Measurements from ENCODE around the gene H6PD.

Gene H6PD

DNA sequence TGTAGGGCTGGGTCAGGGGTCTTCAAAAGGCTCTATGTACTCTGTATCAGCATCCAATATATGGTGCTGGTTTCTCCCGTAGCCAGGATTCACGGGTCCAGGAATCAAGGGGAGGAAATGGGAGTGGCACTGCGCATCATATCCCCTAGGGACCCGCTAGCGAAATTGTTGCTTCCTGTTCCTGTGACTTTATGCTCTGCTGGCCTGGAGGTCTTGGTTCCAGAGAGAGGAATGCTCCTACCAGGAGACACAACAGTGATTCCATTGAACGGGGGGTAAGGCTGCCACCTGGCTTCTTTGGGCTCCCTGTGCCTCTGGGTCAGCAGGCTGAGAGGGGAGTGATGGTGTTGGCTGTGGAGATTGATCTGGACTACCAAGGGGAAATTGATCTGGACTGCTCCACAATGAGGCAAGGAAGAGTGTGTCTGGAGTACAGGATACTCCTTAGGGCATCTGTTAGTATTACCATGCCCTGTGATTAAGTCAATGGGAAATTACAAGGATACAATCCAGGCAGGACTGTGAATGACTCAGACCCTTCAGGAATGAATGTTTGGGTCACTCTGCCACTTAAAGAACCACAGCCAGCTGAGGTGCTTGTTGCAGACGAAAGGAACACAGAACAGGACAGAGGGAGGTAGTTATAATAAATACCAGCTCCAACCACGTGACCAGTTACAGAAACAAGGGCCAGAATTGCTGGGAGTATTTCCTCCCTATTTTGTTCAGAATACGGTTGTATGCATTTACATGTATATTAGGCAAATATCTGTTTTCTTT is 68.4 kb downstream of the H6PD start:
- no peak for DNase-seq

DNA sequence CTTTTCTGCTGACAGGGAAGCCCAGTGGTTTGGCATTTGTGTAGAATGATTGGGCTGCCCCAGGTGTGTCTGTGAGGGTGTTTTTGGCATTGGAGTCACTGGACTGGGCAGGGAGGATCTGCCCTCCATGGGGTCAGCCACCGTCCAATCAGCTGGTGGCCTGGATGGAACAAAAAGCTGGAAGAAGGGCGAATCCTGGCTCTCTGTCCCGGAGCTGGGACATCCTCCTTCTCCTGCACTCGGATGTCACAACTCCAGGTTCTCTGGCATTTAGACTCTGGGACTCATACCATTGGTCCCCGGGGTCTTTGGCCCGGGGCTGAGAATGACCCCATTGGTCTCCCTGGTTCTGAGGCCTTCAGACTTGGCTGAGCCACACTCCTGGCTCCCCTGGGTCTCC is 69.3 kb downstream of the H6PD start:
- DNase-seq, result no peak

DNA sequence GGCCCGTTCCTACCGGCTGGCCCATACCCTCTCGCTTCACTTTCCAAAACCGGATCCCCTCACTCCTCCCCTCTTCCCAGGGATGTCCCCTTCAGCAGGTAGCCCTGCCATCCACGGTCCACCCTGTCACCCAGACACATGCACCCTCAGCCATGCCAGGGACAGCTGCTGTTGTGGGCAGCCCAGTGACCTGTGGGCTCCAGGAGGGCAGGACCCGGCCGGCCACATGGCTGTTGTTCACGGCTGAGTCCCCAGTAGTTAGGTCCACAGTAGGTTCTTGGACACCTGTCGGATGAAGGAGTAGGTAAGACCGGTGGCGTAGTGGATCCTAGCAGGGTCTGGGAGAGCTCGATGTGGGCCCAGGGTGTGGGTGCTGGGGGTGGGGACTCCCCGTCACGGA is 70.6 kb downstream of the H6PD start:
- DNase-seq, result no peak

DNA sequence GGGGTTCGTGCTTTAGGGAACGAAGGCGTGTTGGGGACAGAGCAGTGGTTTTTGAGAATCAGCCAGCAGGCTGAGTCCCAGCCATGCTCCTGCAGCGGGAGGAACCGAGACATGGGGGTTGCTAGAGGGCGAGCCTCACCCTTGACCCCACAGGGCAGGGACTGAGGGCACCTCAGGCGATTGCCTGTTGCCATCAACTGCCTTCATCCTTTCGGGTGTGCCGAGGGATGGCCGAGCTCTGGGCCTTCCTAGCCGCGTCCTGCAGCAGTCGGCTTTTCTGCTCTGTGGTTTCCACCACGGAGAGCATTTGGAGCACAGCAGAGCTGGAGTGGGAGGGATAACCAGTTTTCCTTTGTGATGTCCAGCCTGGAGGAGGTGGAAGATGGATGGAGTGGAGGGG is 71.4 kb downstream of the H6PD start:
- DNase-seq, result no peak

DNA sequence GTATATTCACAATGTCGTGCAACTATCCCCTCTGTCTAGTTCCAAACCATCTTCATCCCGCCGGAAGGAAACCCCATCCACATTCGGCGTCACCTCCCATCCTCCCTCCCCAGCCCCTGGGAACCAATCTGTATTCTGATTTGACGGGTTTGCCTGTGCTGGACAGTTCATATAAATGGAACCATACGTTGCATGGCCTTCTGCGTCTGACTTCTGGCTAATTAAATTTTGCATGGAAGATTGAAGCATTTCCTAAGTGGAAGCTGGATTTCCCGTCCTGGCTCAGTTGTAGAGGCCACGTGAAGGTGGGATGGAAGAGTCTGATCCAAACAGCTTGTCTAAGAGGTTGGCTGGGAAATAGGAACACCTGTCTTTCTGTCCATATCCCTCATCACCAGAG is 72.7 kb downstream of the H6PD start:
- DNase-seq, result no peak

DNA sequence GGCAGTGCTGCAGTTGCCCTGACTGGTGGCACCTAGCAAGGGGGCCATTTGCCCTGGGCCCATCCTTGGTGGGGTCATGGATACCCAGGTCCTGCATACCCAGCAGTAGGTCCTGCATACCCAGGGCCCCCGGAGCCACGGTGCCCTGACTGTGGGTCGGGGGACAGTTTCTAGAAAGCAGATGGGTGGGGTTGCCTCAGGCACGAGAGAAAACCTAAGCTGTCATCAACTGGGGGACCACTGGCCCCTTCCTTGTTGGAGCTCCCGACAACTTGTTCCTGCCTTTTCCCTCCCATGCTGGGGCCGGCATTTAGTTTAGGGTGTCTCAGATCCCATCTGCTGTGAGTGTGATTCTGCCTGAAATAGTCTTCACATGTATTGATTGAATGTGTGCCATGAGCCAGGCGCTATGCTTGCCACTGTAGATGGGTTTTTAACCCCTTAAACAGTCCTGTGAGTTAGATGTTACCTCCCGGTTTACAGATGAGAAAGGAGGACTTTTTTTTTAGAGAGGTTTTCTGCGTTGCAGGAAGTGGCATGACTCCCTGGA is 73.7 kb downstream of the H6PD start:
- DNase-seq, result no peak

DNA sequence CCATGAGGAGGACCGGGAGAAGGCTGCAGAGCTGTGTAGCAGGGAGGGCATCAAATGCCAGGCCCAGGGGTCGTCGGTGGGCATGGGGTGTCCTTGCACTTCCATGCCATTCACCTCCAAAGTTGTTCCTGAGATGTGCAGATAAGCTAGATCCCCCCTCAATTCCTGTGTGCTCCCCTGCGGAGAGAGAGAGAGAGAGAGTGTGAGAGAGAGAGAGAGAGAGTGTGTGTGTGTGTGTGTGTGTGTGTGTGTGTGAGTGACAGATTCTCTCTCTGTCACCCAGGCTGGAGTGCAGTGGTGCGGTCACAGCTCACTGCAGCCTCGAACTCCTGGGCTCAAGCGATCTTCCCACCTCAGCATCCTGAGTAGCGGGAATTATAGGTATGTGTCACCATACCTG is 74.5 kb downstream of the H6PD start:
- no peak for DNase-seq

DNA sequence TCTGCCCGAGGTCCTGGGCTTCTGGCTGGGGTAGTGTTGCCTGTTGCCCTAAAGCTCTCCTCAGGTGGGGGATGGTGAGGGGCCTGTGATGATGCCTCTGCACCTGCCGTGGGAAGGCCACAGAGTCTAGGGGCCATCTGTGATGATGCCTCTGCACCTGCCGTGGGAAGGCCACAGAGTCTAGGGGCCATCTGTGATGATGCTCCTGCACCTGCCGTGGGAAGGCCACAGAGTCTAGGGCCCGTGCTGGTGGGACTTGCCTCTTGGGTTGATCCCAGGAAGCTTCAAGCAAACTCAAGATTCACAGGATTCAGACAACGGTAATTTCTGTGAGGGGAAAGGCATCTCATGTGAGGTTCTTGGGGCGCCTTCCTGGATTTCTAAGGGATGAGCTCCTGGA is 75.4 kb downstream of the H6PD start:
- no peak for DNase-seq

DNA sequence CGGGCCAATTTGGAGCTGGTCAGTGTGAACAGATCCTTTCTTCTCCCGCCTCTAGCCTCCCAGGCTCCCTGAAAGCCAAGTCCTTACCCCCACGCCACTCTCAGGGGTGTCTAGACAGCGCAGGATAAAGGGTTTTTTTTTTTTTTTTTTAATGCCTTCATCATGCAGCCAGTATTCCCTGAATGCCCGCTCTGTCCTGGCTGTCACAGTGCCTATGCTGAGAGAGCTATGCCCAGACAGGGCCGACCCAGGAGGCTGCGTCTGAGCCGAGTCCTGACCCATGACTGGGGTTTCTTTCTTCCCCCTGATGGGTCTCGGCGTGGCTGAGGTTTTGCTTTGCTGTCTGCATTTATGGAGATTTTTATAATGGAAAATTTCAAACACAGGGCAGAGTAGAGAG is 76.5 kb downstream of the H6PD start:
- peak in 1 of 2 donors; percentile 46 for DNase-seq

DNA sequence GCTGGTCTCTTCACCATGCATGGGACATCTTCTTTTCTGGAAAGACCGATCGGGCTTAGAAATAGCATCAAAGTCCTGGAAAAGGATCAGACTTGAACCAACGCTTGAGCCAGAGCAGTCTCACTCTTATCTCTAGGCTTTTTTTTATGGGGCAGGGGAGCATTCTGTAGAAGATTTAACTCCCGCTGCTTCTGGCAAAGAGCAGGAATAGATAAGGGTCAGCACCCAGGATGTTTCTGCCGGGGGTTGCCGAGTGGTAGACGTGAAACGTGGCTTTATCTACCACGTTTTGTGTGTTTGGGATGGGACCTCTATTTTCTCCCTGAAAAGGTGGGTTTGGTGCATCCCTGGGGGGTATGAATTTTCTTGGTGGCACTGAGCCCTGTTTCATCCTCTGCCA is 76.9 kb downstream of the H6PD start:
- no peak for DNase-seq

DNA sequence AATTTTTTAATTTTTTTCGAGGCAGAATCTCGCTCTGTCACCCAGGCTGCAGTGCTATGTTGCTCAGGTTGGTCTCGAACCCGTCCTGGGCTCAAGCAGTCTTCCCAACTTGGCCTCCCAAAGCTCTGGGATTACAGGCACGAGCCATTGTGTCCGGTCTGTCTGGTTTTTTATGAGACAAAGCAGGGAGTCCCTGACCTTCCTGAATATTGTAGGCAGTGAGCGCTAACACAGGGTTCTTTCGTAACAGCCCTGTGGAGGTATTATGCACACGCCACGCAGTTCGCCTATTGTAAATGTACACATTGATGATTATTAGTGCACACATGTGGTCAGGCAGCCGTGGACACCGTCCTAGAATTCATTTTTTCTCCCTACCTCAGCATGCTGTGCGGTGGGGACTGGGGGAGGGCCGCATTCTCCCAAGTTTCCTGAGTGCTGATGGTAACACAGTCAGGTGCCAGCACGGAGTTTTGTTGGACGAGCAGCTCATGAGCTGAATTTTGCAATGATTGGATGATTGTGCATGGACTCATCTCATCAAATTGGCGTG is 77.7 kb downstream of the H6PD start:
- DNase-seq, result no peak

DNA sequence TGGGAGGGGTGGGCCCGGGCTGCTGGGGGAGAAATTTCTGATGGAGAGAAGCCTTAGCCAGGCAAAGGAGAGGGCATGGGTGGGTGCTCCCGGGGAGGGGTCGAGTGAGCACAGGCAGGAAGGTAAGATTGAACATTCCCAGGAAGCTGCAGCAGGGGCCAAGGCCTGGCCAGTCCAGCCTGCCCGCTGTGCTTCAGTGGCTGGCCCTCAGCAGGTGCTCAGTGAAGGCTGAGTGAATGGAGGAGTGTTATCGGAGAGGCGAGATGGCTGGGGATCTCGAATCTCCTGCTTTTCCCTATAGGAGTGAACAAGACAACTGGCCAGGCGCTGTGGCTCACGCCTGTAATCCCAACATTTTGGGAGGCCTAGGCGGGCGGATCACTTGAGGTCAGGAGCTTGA is 79.0 kb downstream of the H6PD start:
- no peak for DNase-seq

DNA sequence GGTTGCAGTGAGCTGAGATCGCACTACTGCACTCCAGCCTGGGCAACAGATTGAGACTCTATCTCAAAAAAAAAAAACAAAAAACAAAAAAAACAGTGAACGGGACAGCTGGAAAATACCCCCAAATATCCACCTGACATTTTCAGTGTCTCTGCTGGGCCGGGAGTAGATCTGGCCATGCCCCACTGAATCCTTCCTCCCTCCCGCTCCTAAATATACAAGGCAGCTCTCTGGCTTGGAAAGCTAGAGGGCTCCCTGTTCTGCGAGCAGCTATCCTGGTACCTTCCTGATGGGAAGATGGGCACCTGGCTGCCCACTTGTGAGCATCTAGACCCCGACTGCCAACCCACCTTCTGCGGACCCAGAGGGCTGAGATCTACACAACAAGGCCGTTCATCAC is 79.5 kb downstream of the H6PD start:
- no peak for DNase-seq

DNA sequence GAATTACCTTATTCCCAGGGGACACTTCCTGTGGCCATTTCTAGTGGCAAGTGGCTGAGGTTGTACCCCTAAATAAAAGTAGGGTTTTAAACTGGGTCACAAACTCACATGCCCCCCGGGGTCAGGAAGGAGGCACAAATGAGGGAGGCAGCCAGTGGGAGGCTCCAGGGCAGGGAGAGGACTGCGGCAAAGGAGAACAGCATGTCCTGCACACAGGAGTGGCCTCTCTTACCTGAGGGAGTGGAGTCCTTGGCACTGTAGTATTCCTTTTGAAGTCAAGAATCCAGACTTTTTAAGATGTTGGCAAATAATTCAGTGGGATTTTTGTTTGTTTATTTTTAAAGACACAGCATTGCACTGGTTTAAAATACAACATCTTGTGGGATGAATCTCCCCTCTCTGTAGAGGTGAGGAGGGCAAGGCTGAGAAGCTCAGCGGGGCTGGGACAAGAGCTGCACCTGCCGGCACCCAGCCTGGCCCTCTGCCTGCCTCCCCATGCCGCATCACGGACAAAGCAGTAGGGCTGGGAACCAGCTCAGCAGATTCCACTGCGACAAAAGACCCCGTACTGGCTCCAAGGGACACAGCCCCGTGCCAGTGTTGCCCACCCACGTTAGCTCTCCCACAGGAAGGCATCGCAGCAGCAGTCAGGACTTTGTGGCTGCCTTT is 80.3 kb downstream of the H6PD start:
- no peak for DNase-seq

DNA sequence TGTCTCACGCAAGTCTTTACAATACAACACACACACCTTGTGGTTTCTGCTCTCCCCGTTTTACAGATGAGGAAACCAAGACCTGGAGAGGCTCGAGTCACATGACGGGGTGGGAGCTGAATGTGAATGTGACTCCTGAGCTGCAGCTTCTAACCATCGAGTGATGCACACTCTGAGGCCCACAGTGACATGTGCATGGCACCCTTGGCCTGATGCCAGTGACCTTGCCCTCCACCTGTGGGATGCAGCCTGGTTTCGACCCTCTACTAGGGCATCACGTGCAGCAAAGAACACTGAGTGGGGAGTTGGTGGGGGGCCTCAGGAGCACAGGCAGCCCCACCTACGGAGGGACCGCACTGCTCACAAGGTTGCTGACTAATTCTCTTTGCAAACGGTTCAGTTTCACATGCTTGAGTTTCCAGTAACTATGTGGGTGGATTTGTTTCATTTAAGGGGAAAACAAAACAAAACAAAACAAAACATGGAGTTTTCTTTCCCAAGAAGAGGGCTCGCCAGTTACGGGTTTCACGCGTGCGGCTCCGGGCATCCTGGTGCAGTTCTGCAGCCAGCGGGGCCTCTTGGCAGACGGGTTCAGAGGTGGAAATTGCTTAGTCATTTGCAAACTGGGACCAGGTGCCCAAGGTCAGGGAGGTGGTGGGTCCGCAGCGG is 81.0 kb downstream of the H6PD start:
- no peak for DNase-seq

DNA sequence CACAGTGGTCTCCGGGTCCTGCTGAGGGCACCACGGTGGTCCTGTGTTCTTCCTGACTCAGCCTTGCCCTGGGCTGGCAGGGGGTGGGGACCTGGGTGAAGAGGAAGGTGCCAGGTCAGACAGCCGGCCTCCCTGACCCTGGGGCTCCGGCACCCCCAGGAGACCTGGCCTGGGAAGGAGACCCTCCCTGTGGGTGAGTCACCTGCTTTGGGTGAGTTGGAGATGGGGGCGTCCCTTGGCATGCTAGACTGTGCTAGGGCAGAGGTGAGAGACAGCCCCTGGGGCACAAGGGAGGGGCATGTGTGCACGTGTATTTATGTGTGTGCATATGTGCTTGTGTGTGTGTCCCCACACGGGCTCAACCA is 81.5 kb downstream of the H6PD start:
- DNase-seq, result no peak

DNA sequence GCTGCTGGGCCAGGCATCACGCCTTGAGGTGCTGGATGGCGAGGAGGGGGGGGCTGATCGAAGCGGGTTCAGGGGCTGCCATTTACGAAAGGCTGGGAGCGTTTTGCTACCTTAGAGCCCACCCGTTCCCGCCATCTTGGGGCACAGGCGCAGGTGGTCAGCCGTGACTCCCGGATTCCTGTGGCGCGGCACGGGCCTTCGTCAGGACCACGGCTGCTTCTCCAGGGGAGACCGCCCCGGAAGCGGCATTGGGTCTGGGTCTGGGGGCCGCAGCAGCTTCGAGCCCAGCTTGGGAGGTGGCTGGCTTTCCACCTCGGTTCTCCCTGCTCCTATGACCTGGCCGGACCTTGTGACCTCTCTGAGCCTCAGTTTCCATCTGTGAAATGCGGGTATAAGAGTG is 81.9 kb downstream of the H6PD start:
- DNase-seq, result no peak

DNA sequence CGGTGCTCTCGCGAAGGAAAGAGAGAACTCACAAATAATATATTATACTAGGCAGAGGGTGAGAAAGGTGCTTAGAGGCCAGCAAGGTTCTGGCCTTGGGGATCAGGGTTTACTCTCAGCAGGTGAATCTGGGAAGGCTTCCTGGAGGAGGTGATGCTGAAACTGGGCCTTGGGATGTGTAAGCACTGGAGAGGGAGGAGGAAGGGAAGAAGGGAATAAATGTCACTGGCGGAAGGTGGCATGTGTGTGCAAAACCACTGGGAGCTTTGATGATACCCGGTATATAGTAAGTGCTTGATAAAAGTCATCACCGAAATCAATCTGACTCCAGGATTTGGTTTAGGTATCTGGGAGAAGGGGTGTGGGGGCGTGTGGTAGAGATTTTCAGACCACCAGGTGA is 82.5 kb downstream of the H6PD start:
- no peak for DNase-seq

DNA sequence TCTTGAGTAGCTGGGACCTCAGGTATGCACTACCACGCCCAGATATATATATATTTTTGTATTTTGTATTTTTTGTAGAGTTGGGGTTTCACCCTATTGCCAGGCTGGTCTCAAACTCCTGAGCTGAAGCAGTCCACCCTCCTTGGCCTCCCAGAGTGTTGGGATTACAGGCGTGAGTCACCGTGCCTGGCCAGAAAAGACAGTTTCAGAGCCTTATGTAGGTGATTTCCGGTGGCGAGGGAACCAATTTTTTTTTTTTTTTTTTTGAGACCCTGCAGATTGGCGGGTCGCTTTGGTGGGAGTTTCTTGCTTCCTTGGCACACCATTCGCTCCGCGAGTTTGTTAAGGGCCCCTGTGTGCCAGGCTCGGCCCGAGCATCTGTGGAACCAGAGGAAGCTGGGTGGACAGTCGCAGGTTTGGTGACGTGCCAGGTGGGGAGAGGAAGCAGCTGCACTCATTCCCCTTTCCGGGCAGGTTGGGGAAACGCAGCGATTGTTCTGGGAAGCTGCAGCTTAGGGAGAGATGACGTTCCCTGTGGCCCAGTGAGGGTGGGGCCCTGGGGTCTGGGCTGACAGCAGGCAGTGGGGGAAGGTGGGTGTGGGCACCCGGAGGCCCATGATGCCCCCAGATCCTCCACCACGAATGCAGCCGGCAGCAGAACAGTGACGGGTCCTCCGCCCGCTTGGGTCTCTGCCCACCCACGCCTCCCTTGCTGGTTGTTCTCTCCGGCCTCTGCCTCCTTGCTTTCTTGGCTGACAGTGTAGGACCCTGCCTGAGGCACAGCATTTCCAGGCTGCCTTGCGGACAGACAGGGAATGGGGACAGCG is 83.2 kb downstream of the H6PD start:
- DNase-seq, result no peak

DNA sequence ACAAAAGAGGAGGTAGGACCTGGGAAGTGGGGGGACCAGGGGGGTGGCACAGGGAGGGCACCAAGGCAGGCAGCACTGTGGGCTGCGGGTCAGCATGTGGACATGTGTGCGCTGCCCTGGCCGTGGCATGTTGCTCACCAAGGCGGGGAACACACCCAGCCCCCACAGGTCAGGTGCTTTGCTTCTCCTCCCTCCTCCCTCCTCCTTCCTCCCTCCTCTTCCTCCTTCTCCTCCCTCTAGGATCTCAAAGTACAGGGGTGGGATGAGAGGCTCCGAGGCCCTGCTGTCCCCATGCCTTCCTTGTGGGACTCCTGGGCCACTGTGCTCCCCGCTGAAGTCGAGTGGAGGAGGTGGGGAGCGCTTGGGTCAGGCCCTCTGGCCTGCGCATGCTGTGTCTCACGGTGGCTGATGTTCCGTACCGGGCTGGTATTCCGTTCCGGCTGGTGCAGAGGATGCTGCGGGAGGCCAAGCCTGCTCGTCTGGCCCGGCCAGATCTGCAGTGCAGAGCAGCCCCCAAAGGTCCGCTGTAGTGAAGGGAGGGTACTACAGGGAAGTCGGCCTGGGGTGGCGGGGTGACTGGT is 84.7 kb downstream of the H6PD start:
- DNase-seq, result no peak

DNA sequence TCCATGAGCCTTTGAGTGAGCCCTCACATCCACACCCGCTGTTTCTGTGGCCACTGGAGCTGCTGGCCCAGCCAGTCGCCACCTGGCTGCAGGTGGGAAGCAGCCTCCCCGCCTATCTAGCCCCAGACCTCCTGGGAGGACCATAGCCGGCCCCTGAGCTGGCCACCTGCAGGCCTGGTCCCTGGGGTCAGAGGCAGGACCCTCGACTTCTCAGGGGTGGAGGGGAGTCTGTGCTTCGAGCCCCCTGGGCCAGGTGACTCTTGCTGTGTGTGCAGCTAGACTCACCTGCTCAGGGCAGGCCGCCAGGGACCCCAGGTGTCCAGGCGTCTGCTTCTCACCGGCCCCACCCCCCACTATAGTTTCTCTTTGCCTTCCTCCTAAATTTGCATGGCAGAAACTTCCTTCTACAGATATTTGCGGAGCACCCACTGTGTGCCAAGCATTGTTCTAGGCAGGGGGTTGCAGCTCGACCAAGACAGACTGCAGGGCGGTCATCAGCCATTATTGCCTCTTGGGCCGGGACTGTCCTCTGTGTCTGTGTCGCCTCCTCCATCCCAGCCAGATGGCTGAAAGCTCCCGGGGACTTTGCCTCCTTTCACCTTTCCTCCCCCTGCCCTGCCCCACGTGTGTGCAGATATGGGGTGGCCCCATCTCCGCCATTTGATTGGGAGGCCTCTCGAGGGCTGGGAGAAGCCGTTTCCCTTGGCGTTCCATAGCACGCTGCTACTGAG is 85.4 kb downstream of the H6PD start:
- no peak for DNase-seq
